Activated CD4-positive, alpha-beta T cell treated with anti-CD3 and anti-CD28 coated beads for 48 hours (primary cell): Measurements from ENCODE around the gene ZNRF3.

ENCODE experiments used
- DNase-seq: peaks from one replicate; pipeline ENCODE4 v3.0.0-alpha.2; 2020

ZNRF3 gene

DNA sequence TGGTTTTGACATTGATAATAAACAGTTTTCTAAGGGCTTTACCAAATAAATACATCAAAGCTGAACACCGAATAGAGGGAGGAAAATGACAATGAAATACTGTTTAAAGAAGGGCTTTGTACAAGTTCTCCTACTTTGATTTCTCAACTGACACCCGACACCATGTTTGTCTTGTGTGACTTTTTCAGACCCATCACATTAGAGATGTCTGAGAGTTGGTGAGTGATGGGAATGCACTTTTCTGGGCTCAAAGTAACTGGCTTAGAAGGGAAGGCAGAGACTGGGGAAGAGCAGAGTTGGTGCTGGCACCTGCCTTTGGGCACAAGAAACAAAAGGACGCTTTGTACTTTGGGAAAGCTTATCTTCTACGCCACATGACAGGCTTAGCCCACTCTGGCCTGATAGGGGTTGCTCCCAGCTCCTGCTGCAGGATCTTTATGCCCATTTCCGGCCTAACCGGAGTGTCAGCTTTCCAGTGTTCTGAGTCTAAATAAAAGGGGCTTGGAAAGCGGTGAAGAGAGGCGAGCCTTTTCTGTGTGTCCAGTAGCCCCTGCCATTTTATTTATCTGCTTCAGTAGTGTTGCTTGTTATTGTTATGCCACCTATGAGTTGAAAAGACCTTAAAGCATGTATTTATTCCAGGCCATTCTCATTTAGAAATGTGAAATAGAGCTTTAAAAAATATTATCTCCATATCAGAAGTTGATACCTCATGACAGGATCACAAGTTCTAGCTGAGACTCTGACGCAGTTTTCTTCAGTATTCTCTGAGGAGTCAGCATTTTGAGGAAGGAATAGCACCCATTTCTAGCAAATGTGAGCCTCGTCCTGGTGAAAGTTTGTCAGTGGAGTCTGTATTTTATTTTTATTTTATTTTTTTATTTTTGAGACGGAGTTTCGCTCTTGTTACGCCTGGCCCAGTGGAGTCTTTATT is 213.6 kb downstream of the ZNRF3 start:
- no peak for DNase-seq

DNA sequence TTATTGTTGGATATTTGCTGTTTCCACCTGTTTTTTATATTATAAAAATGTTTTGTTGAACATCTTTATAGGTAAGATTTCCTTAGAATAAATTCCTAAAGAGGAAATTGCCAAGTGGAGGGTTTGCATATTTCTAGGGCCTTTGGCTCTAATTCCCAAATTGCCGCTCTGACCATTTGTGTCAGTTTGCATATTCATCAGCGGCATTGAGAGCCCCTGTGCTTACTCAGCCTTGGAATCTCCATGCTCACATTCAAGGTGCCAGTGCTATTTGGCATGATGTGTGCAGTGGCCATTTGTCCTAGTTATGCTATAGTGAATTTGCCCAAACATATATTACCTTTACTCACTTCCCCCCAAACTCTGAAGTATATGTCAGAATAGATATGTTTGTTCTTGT is 214.9 kb downstream of the ZNRF3 start:
- DNase-seq = no peak

- no peak for DNase-seq
These were observed 218.9 kb downstream of the ZNRF3 start for GRCh38 chr22:29102300-29102699.

GRCh38 chr22:29103121-29103520 is 219.7 kb downstream of the ZNRF3 start:
- DNase-seq = no peak

GRCh38 chr22:29105468-29105867 is 222.1 kb downstream of the ZNRF3 start:
- no peak for DNase-seq

DNA sequence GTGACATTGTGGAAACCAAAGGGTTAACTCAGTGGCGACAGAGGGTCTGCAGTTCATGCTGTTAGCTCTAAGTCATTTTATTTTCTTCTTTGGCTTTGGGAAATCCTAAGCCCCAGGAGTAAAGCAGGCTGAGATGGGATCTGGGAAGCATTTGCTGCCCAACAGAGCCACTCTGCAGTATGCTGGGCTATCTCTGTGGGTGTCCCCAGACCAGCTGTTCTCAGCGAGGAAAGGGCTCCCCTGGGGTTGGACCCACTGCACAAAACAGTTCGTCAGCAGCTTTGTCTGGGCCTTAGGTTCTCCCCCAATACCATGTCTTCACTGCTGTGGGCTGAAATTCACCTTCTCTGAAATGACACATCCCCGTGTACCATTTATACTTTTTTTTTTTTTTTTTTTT is 223.5 kb downstream of the ZNRF3 start:
- DNase-seq = no peak
